NCI-H2171 (cell line): ENCODE data around the gene NHSL1.

Experiments used
- DNase-seq: peaks from one replicate; lab custom pipeline; 2025; lab: John Stamatoyannopoulos, UW

NHSL1 gene

GRCh38 chr6:138524526-138524925 is 25.2 kb upstream of the NHSL1 start:
- no peak for DNase-seq

GRCh38 chr6:138523347-138524210 is 24.3 kb upstream of the NHSL1 start:
- no peak for DNase-seq

GRCh38 chr6:138522611-138523010 is 23.3 kb upstream of the NHSL1 start:
- no peak for DNase-seq

GRCh38 chr6:138521790-138522189 is 22.5 kb upstream of the NHSL1 start:
- DNase-seq, result no peak

- no peak for DNase-seq
Measured at GRCh38 chr6:138520463-138520862, 21.2 kb upstream of the NHSL1 start.

- no peak for DNase-seq
Measured at GRCh38 chr6:138518054-138518453, 18.8 kb upstream of the NHSL1 start.

GRCh38 chr6:138517635-138518034 is 18.3 kb upstream of the NHSL1 start:
- no peak for DNase-seq

- no peak for DNase-seq
Measured at GRCh38 chr6:138515657-138516248, 16.5 kb upstream of the NHSL1 start.

- DNase-seq, result no peak
Measured at GRCh38 chr6:138514860-138515540, 15.7 kb upstream of the NHSL1 start.

GRCh38 chr6:138512609-138513008 is 13.3 kb upstream of the NHSL1 start:
- DNase-seq, result no peak

GRCh38 chr6:138510093-138510492 is 10.8 kb upstream of the NHSL1 start:
- peak; percentile 33 for DNase-seq

- DNase-seq, result no peak
Measured at GRCh38 chr6:138509371-138509770, 10.1 kb upstream of the NHSL1 start.

GRCh38 chr6:138508676-138508988 is 9.3 kb upstream of the NHSL1 start:
- DNase-seq, result no peak

- no peak for DNase-seq
Measured at GRCh38 chr6:138507977-138508675, 8.8 kb upstream of the NHSL1 start.

- no peak for DNase-seq
Measured at GRCh38 chr6:138504764-138505689, 5.7 kb upstream of the NHSL1 start.

GRCh38 chr6:138503881-138504680 is 4.8 kb upstream of the NHSL1 start:
- no peak for DNase-seq

GRCh38 chr6:138502546-138502945 is 3.3 kb upstream of the NHSL1 start:
- DNase-seq, result no peak

GRCh38 chr6:138500867-138501446 is 1.7 kb upstream of the NHSL1 start:
- DNase-seq, result no peak

GRCh38 chr6:138500045-138500665 is 861 bp upstream of the NHSL1 start:
- DNase-seq, result no peak
